HG02798 (cell line): Measurements from ENCODE around the gene RPTOR.
A peak's percentile ranks its signal among the peaks of the same experiment; 100 is the strongest.
"Not testable (repeated sequence)": the region's sequence is repeated elsewhere in the genome, so short reads cannot be mapped to it uniquely, and the experiment has no call there.

ENCODE experiments used
- ATAC-seq: cut with Tn5 transposase; IDR thresholded peaks from one replicate; pipeline ENCODE4 v1.9.1; 2021; ENCODE audit warnings: mild to moderate bottlenecking; ENCODE audit not compliant: unreplicated experiment, poor library complexity

Gene RPTOR

GRCh38 chr17:80537386-80537785 lies 7.3 kb upstream of the RPTOR start:
- ATAC-seq: not testable (repeated sequence)

DNA sequence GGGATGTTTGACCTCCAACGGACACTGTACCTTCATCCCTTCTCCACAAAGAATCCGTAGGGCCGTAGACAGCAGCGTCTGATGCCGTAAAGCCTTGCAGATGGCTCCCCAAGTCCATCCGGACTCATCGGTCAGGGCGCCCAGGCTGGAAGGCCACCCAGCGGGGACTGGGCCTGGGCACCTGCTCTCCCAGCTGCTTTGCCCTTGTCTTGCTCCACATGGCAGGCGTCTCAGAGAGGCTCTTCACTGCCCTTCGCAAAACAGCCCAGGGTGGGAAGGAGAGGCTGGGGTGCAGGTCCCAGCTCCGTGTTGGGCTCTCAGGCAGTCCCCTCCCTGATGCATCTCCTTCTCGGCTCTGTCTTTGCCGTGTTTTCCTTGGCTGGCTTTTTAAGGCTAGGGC lies 6.2 kb upstream of the RPTOR start:
- no peak for ATAC-seq

GRCh38 chr17:80539022-80539641 lies 5.5 kb upstream of the RPTOR start:
- ATAC-seq: no peak

- no peak for ATAC-seq
Observed at GRCh38 chr17:80545499-80545826, 825 bp downstream of the RPTOR start.

DNA sequence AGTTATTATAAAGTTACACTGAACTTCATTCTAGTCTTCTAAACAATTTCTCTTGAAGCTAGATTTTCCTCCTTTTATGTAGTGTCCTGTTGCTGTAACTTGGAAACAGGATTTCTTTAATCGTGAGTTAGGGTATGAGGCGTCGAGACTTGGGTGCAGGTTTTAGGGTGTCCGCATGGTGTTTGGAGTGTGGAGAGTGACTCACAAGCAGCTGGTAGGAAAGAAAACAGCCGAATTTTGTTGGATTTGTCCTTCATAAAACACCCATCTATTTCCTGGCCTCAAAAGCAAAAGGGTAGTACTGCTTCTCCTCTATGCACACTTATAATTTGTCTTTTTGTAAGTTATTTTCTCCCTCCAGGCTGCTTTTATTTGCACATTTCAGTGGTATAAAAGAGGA lies 1.6 kb downstream of the RPTOR start:
- ATAC-seq: no peak

DNA sequence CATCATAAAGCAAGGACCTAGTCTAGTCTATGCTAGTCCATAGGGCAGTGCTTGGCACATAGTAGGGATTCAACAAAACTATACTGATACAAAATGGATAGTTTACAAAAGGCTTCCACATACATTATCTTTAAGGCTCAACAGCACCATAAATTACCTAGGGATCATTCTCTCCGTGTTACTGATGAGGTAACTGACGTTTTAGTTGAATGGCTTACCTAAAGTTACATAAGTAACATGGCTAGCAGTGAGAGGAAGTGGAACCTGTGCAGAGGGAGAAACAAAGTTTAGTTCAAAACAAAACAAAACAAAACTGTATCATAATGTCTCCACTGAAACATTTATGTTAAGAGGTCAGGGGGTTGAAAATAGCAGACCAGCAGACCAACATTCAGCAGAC lies 7.9 kb downstream of the RPTOR start:
- ATAC-seq: no peak

GRCh38 chr17:80555266-80555665 lies 10.6 kb downstream of the RPTOR start:
- ATAC-seq: no peak

- ATAC-seq: no peak
Observed at GRCh38 chr17:80558046-80558445, 13.4 kb downstream of the RPTOR start.

GRCh38 chr17:80559825-80560251 lies 15.2 kb downstream of the RPTOR start:
- no peak for ATAC-seq

GRCh38 chr17:80561541-80562114 lies 17.0 kb downstream of the RPTOR start:
- ATAC-seq: no peak

- ATAC-seq: no peak
Observed at GRCh38 chr17:80564545-80564944, 19.9 kb downstream of the RPTOR start.

- ATAC-seq: no peak
Observed at GRCh38 chr17:80565343-80566053, 20.9 kb downstream of the RPTOR start.

DNA sequence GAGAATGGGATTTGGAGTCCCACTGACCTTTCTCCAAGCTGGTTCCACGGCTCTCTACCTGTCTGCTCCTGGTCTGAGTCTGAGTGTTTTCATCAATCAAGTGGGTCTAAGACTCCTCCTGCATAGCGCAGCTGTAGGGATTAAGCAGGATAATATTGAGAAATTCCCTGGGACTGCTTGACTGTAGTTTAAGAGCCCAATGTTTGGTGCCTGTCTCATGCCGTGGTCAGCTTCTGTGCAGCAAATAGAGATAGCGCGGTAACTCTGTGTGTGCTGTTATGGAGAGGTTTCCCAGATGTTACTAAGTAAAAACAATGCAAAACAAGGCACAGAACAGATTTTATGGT lies 21.4 kb downstream of the RPTOR start:
- no peak for ATAC-seq

DNA sequence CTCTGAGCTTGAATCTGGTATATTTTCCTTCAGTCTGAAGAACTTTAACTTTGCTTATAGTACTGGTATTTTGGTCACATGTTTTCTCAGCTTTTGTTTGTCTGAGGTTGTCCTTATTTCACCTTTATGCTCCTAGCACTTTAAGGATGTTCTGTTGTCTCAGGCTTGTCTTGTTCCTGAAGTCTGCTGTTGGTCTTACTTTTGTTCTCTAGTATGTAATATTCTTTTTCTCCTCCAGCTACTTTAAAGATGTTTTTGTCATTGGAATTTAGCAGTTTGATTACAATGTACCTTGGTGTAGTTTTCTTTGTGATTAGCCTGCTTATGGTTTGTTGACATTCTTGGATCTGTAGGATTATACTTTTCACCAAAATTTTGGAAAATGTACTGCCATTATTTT lies 23.6 kb downstream of the RPTOR start:
- no peak for ATAC-seq

DNA sequence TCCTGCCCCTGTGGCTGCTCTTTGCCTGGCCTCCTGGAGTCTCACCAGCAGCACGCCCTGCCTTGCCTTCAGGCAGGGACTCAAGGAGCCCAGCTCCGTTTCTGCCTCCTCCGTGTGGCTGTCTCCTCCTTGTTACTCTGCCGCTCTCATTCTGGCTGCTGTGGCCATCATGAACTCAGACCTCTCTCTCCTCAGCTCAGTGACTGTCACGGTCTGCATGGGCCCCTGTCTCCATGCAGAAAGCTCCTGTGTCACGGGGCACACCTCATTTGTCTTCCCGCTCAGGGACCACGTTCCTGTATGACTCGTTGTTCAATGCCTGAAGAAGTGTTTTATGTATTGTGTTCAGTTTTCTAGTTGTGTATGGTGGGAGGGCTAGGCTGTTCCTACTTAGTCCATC lies 25.3 kb downstream of the RPTOR start:
- no peak for ATAC-seq

- no peak for ATAC-seq
Observed at GRCh38 chr17:80573701-80574100, 29.1 kb downstream of the RPTOR start.

DNA sequence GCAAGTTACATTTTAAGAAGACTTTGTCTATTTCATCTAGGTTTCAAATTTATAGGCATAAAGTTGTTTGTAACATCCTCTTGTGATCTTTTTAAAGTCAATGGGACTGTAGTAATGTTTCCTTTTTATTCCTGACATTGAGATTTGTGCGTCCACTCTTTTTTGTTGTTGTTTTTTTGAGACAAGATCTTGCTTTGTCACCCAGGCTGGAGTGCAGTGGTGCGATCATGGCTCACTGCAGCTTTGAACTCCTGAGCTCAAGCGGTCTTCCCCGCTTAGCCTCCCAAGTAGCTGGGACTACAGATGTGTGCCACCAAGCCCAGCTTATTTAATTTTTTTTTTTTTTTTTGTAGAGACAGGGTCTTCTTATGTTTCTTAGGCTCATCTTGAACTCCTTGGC lies 29.9 kb downstream of the RPTOR start:
- ATAC-seq: no peak

- ATAC-seq: peak; percentile 88
Observed at GRCh38 chr17:80575057-80575875, 30.6 kb downstream of the RPTOR start.

DNA sequence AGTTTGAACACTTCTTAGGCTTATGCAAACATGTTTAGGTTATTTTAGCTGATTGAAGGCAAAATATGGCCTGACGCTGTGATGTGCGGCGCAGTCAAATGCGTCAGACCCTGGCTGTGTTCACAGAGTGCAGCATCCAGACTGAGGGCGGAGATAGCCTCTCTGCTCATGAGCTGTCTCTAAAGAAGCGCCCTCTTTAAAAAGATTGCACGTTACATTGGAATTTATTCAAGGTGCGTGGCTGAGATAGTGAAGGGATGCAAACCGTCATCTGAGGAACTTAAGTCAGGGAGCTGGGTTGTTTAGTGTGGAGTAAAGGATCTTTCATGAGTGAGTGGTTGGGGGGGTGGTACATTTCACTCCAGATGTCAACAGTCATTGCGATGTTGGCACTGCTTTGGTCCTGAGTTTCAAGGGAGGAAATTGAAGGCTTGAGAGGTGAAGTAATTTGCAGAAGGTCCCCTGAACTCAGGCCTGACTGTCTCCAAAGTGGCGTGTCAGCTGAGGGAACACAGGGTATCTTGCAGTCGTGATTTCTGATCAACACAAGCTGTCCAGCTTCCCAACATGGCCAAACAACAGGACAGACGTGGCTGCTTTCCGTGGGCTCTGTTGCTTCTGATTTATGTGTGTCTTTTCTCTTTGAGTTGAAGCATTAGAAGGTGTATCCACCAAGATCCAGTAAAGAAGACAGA lies 33.4 kb downstream of the RPTOR start:
- no peak for ATAC-seq

- not testable (repeated sequence) for ATAC-seq
Observed at GRCh38 chr17:80578668-80579388, 34.2 kb downstream of the RPTOR start.
